RWPE2 (cell line): ENCODE data around the gene TRAPPC5.
A peak's percentile ranks its signal among the peaks of the same experiment; 100 is the strongest.

Source experiments
- ATAC-seq: fragments of 200-7000 bp; cut with Tn5 transposase; 3 replicates; pipeline ENCODE4 v1.9.1; 2021; ENCODE audit warnings: low read depth
- DNase-seq: peaks from one replicate; pipeline ENCODE4 v3.0.0-alpha.2; 2020; ENCODE audit warnings: low spot score
- H3K27ac ChIP-seq: fragments of 450-650 bp; 2 replicates; pipeline ENCODE4 v1.5.1; 2017; ENCODE audit warnings: mild to moderate bottlenecking; ENCODE audit not compliant: poor library complexity, severe bottlenecking
- H3K27me3 ChIP-seq: fragments of 250-450 bp; sonication (Bioruptor Pico); 2 replicates; pipeline ENCODE4 v1.5.1; 2021; ENCODE audit warnings: mild to moderate bottlenecking, moderate library complexity; ENCODE audit not compliant: insufficient read depth, poor library complexity, severe bottlenecking
- H3K36me3 ChIP-seq: fragments of 250-450 bp; sonication (Bioruptor Pico); 2 replicates; pipeline ENCODE4 v1.5.1; 2020; ENCODE audit warnings: low read depth, mild to moderate bottlenecking, moderate library complexity
- H3K4me1 ChIP-seq: fragments of 250-450 bp; sonication (Bioruptor Pico); 2 replicates; pipeline ENCODE4 v1.5.1; 2021; ENCODE audit warnings: mild to moderate bottlenecking, moderate library complexity; ENCODE audit not compliant: insufficient read depth, poor library complexity, severe bottlenecking
- H3K4me3 ChIP-seq: fragments of 250-450 bp; sonication (Bioruptor Pico); 2 replicates; pipeline ENCODE4 v1.5.1; 2021; ENCODE audit warnings: mild to moderate bottlenecking, moderate library complexity; ENCODE audit not compliant: severe bottlenecking
- H3K9me3 ChIP-seq: fragments of 250-450 bp; sonication (Bioruptor Pico); 2 replicates; pipeline ENCODE4 v1.5.1; 2021; ENCODE audit warnings: mild to moderate bottlenecking, moderate library complexity; ENCODE audit not compliant: severe bottlenecking
- CTCF ChIP-seq: fragments of 450-650 bp; IDR thresholded peaks from one replicate; pipeline ENCODE4 v1.5.1; 2017; ENCODE audit warnings: mild to moderate bottlenecking, moderate library complexity; ENCODE audit not compliant: poor library complexity, severe bottlenecking

Gene TRAPPC5

GRCh38 chr19:7669641-7670040, 11.0 kb upstream of the TRAPPC5 start:
- no peak for TF ChIP-seq CTCF
- H3K4me1 ChIP-seq, result no peaks in the 10 kb centered on the region
- DNase-seq (no peak), ATAC-seq (no peak)
- H3K27me3 ChIP-seq, result peaks cover 7% of the 10 kb centered on the region
- no peaks in the 10 kb centered on the region for H3K36me3 ChIP-seq
- H3K4me3 ChIP-seq, result no peak overlapping the region
- no peak overlapping the region for H3K27ac ChIP-seq
- no peaks in the 10 kb centered on the region for H3K9me3 ChIP-seq

- DNase-seq, result no peak
- no peak for TF ChIP-seq CTCF
- Histone ChIP-seq H3K27me3 (peaks cover 7% of the 10 kb centered on the region), H3K36me3 (no peaks in the 10 kb centered on the region), H3K9me3 (no peaks in the 10 kb centered on the region), H3K4me3 (peak overlapping the region; percentile 5), H3K4me1 (no peaks in the 10 kb centered on the region), H3K27ac (no peak overlapping the region)
- no peak for ATAC-seq
Observed at GRCh38 chr19:7670150-7670783, 10.4 kb upstream of the TRAPPC5 start.

GRCh38 chr19:7670790-7671189, 9.8 kb upstream of the TRAPPC5 start:
- ATAC-seq (no peak), DNase-seq (no peak)
- TF ChIP-seq CTCF, result no peak
- Histone ChIP-seq H3K4me3 (no peak overlapping the region), H3K9me3 (no peaks in the 10 kb centered on the region), H3K27me3 (peaks cover 7% of the 10 kb centered on the region), H3K36me3 (no peaks in the 10 kb centered on the region), H3K27ac (no peak overlapping the region), H3K4me1 (no peaks in the 10 kb centered on the region)

GRCh38 chr19:7672522-7672921, 8.1 kb upstream of the TRAPPC5 start:
- Histone ChIP-seq H3K27me3 (peaks cover 7% of the 10 kb centered on the region), H3K4me1 (no peaks in the 10 kb centered on the region), H3K27ac (no peak overlapping the region), H3K36me3 (no peaks in the 10 kb centered on the region), H3K9me3 (no peaks in the 10 kb centered on the region), H3K4me3 (no peak overlapping the region)
- TF ChIP-seq CTCF, result no peak
- ATAC-seq, result no peak
- no peak for DNase-seq

- H3K36me3 ChIP-seq, result no peaks in the 10 kb centered on the region
- peaks cover 7% of the 10 kb centered on the region for H3K27me3 ChIP-seq
- no peak for DNase-seq
- no peaks in the 10 kb centered on the region for H3K4me1 ChIP-seq
- H3K4me3 ChIP-seq, result no peak overlapping the region
- ATAC-seq, result peak; percentile 81; the same call in 2 of the 3 replicates
- no peak for TF ChIP-seq CTCF
- no peaks in the 10 kb centered on the region for H3K9me3 ChIP-seq
- H3K27ac ChIP-seq, result no peak overlapping the region
Observed at GRCh38 chr19:7674010-7675005, 6.3 kb upstream of the TRAPPC5 start.
